ENCODE measurements around the gene LIAS.
A peak's percentile ranks its signal among the peaks of the same experiment; 100 is the strongest.
"Not testable (repeated sequence)": the region's sequence is repeated elsewhere in the genome, so short reads cannot be mapped to it uniquely, and the experiment has no call there.

Gene LIAS

GRCh38 chr4:39514888-39515401 is 56.1 kb downstream of the LIAS start:
- in situ Hi-C loops (cut with HindIII; ENCODE audit: low sequenced_read_pairs): no loop called here
- peak; percentile 34 for DNase-seq (ENCODE audit: low read depth, low spot score)
- TF ChIP-seq CTCF (IDR thresholded peaks at IDR 0.05; ENCODE audit: low read depth, low read length): no peak

GRCh38 chr4:39515669-39516401 is 57.0 kb downstream of the LIAS start:
- H3K4me3 ChIP-seq (ENCODE audit: low read depth, low read length); in situ Hi-C loops (cut with HindIII; ENCODE audit: low sequenced_read_pairs); DNase-seq (ENCODE audit: low read depth, low spot score): not testable (repeated sequence)

More at GRCh38 chr4:39514888-39515401, 56.1 kb downstream of the LIAS start:
- H3K4me3 ChIP-seq (ENCODE audit: low read depth, low read length): no peak overlapping the region

- no peak for TF ChIP-seq CTCF (IDR thresholded peaks at IDR 0.05; ENCODE audit: low read depth, low read length)
- in situ Hi-C loops (cut with HindIII; ENCODE audit: low sequenced_read_pairs): no loop called here
- no peak for DNase-seq (ENCODE audit: low read depth, low spot score)
Observed at GRCh38 chr4:39516407-39516966, 57.6 kb downstream of the LIAS start.

GRCh38 chr4:39518484-39518883 is 59.6 kb downstream of the LIAS start:
- DNase-seq (ENCODE audit: low read depth, low spot score): no peak
- no peak for TF ChIP-seq CTCF (IDR thresholded peaks at IDR 0.05; ENCODE audit: low read depth, low read length)
- in situ Hi-C loops (cut with HindIII; ENCODE audit: low sequenced_read_pairs): no loop called here
- H3K4me3 ChIP-seq (ENCODE audit: low read depth, low read length): no peak overlapping the region

More at GRCh38 chr4:39516407-39516966, 57.6 kb downstream of the LIAS start:
- no peak overlapping the region for H3K4me3 ChIP-seq (ENCODE audit: low read depth, low read length)

- in situ Hi-C loops (cut with HindIII; ENCODE audit: low sequenced_read_pairs): no loop called here
- peak; percentile 81 for DNase-seq (ENCODE audit: low read depth, low spot score)
- TF ChIP-seq CTCF (IDR thresholded peaks at IDR 0.05; ENCODE audit: low read depth, low read length): no peak
- H3K4me3 ChIP-seq (ENCODE audit: low read depth, low read length): no peak overlapping the region
Observed at GRCh38 chr4:39521253-39521919, 62.5 kb downstream of the LIAS start.

GRCh38 chr4:39522068-39522467 is 63.2 kb downstream of the LIAS start:
- in situ Hi-C loops (cut with HindIII; ENCODE audit: low sequenced_read_pairs): no loop called here
- no peak for DNase-seq (ENCODE audit: low read depth, low spot score)
- H3K4me3 ChIP-seq (ENCODE audit: low read depth, low read length): no peak overlapping the region
- TF ChIP-seq CTCF (IDR thresholded peaks at IDR 0.05; ENCODE audit: low read depth, low read length): no peak

All from astrocyte of the spinal cord (primary cell).